ENCODE data around the gene ADGRG6. TPM values are rescaled to one million over a fixed set of nuclear protein-coding genes. Genes with fewer than 3 reads are reported as not detected.
"Not testable (repeated sequence)": the region's sequence is repeated elsewhere in the genome, so short reads cannot be mapped to it uniquely, and the experiment has no call there.

ADGRG6 gene
- total and polyA plus RNA-seq, 2 donors (not counting 1 experiment from before 2014, with no cell fraction given) = 0.03 TPM; not detected in 1

- CTCF ChIA-PET = interaction anchor here (1.1 kb wide), 1 partner anchor 22 kb away, joined by 3 read pairs; no protein-coding TSS in a partner anchor
- no peak for TF ChIP-seq EZH2 (IDR thresholded peaks at IDR 0.05; ENCODE audit: borderline replicate concordance, insufficient read depth, low read depth, low read length, poor library complexity, severe bottlenecking)
- no peak for TF ChIP-seq CTCF (IDR thresholded peaks at IDR 0.05)
- POLR2A ChIA-PET = no interaction called here
- no peak overlapping the region for H3K4me3 Mint-ChIP-seq
- 83% methylated on average over 1 of the region's 2 CpGs for WGBS (ENCODE audit: insufficient coverage)
- Histone ChIP-seq H3K9ac (ENCODE audit: low read length) (no peak overlapping the region), H2AFZ (ENCODE audit: insufficient read depth, low read depth, low read length, poor library complexity, severe bottlenecking) (no peak overlapping the region), H3K4me1 (ENCODE audit: control insufficient read depth in 2 of 2, insufficient read depth in 2 of 2, low read length in 2 of 2) (no peaks in the 10 kb centered on the region), H3K27me3 (replicated peaks in 1 of 4; ENCODE audit: control extremely low read depth in 1 of 4, control insufficient read depth in 3 of 4, insufficient read depth in 4 of 4, low read length in 3 of 4) (no peaks in the 10 kb centered on the region), H3K27ac (ENCODE audit: low read length in 2 of 2) (no peak overlapping the region), H3K4me3 (ENCODE audit: control extremely low read depth in 1 of 5, extremely low read depth in 1 of 5, insufficient read depth in 1 of 5, low read depth in 2 of 5, low read length in 4 of 5) (no peak overlapping the region), H3K9me3 (ENCODE audit: control extremely low read depth in 1 of 3, control insufficient read depth in 2 of 3, insufficient read depth in 1 of 3, low read length in 2 of 3) (no peaks in the 10 kb centered on the region), H4K20me1 (ENCODE audit: control insufficient read depth, insufficient read depth, low read length, poor library complexity, severe bottlenecking) (no peaks in the 10 kb centered on the region), H3K36me3 (replicated peaks in 1 of 2; ENCODE audit: control extremely low read depth in 1 of 2, control insufficient read depth in 1 of 2, extremely low read depth in 1 of 2, insufficient read depth in 2 of 2, low read length in 1 of 2) (no peaks in the 10 kb centered on the region), H3K79me2 (ENCODE audit: control insufficient read depth, insufficient read depth, low read length) (no peaks in the 10 kb centered on the region), H3K4me2 (replicated peaks; ENCODE audit: low read depth, low read length, poor library complexity, severe bottlenecking) (no peak overlapping the region)
- peaks cover 6% of the 10 kb centered on the region for H3K27me3 Mint-ChIP-seq
- H3K27ac Mint-ChIP-seq = no peak overlapping the region
- DNase-seq (no peak), ATAC-seq (ENCODE audit: low read depth) (no peak)
- H3K9me3 Mint-ChIP-seq (ENCODE audit: insufficient read depth) = peaks cover 3% of the 10 kb centered on the region
- intact Hi-C loops (cut with micrococcal nuclease) = no loop called here
- H3K4me1 Mint-ChIP-seq = no peaks in the 10 kb centered on the region
These were observed 151.2 kb downstream of the ADGRG6 start for GRCh38 chr6:142452993-142453392.

GRCh38 chr6:142454196-142454595, 152.4 kb downstream of the ADGRG6 start:
- H3K27ac Mint-ChIP-seq; H4K20me1 ChIP-seq (ENCODE audit: control insufficient read depth, insufficient read depth, low read length, poor library complexity, severe bottlenecking); H3K4me1 Mint-ChIP-seq; H3K4me3 Mint-ChIP-seq; ATAC-seq (ENCODE audit: low read depth); DNase-seq; H3K79me2 ChIP-seq (ENCODE audit: control insufficient read depth, insufficient read depth, low read length); CTCF ChIA-PET; POLR2A ChIA-PET; H3K27ac ChIP-seq (ENCODE audit: low read length in 2 of 2); H3K27me3 ChIP-seq (replicated peaks in 1 of 4; ENCODE audit: control extremely low read depth in 1 of 4, control insufficient read depth in 3 of 4, insufficient read depth in 4 of 4, low read length in 3 of 4); H3K27me3 Mint-ChIP-seq; H3K9me3 Mint-ChIP-seq (ENCODE audit: insufficient read depth); H3K4me1 ChIP-seq (ENCODE audit: control insufficient read depth in 2 of 2, insufficient read depth in 2 of 2, low read length in 2 of 2); H2AFZ ChIP-seq (ENCODE audit: insufficient read depth, low read depth, low read length, poor library complexity, severe bottlenecking); H3K36me3 ChIP-seq (replicated peaks in 1 of 2; ENCODE audit: control extremely low read depth in 1 of 2, control insufficient read depth in 1 of 2, extremely low read depth in 1 of 2, insufficient read depth in 2 of 2, low read length in 1 of 2); intact Hi-C loops (cut with micrococcal nuclease); H3K4me3 ChIP-seq (ENCODE audit: control extremely low read depth in 1 of 5, extremely low read depth in 1 of 5, insufficient read depth in 1 of 5, low read depth in 2 of 5, low read length in 4 of 5); H3K9ac ChIP-seq (ENCODE audit: low read length); H3K4me2 ChIP-seq (replicated peaks; ENCODE audit: low read depth, low read length, poor library complexity, severe bottlenecking); H3K9me3 ChIP-seq (ENCODE audit: control extremely low read depth in 1 of 3, control insufficient read depth in 2 of 3, insufficient read depth in 1 of 3, low read length in 2 of 3): not testable (repeated sequence)
- WGBS (ENCODE audit: insufficient coverage) = no CpG with 5 or more reads among the region's 1 CpG

GRCh38 chr6:142454848-142455247, 153.0 kb downstream of the ADGRG6 start:
- H2AFZ ChIP-seq (ENCODE audit: insufficient read depth, low read depth, low read length, poor library complexity, severe bottlenecking); H3K9me3 ChIP-seq (ENCODE audit: control extremely low read depth in 1 of 3, control insufficient read depth in 2 of 3, insufficient read depth in 1 of 3, low read length in 2 of 3); H3K79me2 ChIP-seq (ENCODE audit: control insufficient read depth, insufficient read depth, low read length); H3K4me1 ChIP-seq (ENCODE audit: control insufficient read depth in 2 of 2, insufficient read depth in 2 of 2, low read length in 2 of 2); H3K27ac Mint-ChIP-seq; H4K20me1 ChIP-seq (ENCODE audit: control insufficient read depth, insufficient read depth, low read length, poor library complexity, severe bottlenecking); DNase-seq; H3K4me1 Mint-ChIP-seq; H3K4me2 ChIP-seq (replicated peaks; ENCODE audit: low read depth, low read length, poor library complexity, severe bottlenecking); ATAC-seq (ENCODE audit: low read depth); H3K27me3 Mint-ChIP-seq; H3K9me3 Mint-ChIP-seq (ENCODE audit: insufficient read depth); POLR2A ChIA-PET; H3K4me3 ChIP-seq (ENCODE audit: control extremely low read depth in 1 of 5, extremely low read depth in 1 of 5, insufficient read depth in 1 of 5, low read depth in 2 of 5, low read length in 4 of 5); H3K27me3 ChIP-seq (replicated peaks in 1 of 4; ENCODE audit: control extremely low read depth in 1 of 4, control insufficient read depth in 3 of 4, insufficient read depth in 4 of 4, low read length in 3 of 4); H3K36me3 ChIP-seq (replicated peaks in 1 of 2; ENCODE audit: control extremely low read depth in 1 of 2, control insufficient read depth in 1 of 2, extremely low read depth in 1 of 2, insufficient read depth in 2 of 2, low read length in 1 of 2); H3K4me3 Mint-ChIP-seq; intact Hi-C loops (cut with micrococcal nuclease); H3K27ac ChIP-seq (ENCODE audit: low read length in 2 of 2); H3K9ac ChIP-seq (ENCODE audit: low read length): not testable (repeated sequence)
- no CpG with 5 or more reads among the region's 2 CpGs for WGBS (ENCODE audit: insufficient coverage)
- CTCF ChIA-PET = interaction anchor here (0.7 kb wide), 1 partner anchor 1043 kb away, joined by 3 read pairs; no protein-coding TSS in a partner anchor

Measured in B cell (primary cell).